ENCODE measurements around the gene ANKRD55.
A peak's percentile ranks its signal among the peaks of the same experiment; 100 is the strongest.
"Not testable (repeated sequence)": the region's sequence is repeated elsewhere in the genome, so short reads cannot be mapped to it uniquely, and the experiment has no call there.

The ANKRD55 gene

DNA sequence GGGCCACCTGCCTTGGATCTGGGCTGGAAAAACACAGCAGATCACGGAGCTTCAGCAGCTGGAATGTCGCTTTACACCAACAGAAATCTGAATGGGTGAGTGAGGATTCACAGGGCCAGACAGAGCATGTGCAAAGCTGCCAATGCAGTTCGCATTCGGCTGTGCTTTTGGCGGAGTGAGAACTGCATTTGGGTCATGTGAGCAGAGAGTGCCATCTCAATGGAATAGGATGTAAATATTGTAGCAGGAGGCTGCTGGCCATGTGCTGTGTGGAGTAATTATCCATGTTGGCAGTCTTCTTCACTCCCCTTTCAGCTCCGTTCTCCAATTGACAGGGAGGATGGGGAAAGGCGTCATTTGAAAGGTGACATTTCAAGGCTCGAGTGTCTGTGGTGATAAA, at the start of gene ANKRD55:
Gene ANKRD55, minus strand, starts transcription at position 101 of the 400 bp plus-strand sequence. CDS start 417 bp downstream, outside the sequence.
- H3K4me1 Mint-ChIP-seq (ENCODE audit: low read depth), result no peaks in the 10 kb centered on the region
- H3K4me3 Mint-ChIP-seq, result no peak within 1 kb of the TSS
- peaks cover 9% of the 10 kb centered on the region for H3K27me3 Mint-ChIP-seq
- no peak within 1 kb of the TSS for H3K27ac Mint-ChIP-seq
- no peaks in the 10 kb centered on the region for H3K36me3 Mint-ChIP-seq (ENCODE audit: low read depth)
- H3K9me3 Mint-ChIP-seq, result no peaks in the 10 kb centered on the region

DNA sequence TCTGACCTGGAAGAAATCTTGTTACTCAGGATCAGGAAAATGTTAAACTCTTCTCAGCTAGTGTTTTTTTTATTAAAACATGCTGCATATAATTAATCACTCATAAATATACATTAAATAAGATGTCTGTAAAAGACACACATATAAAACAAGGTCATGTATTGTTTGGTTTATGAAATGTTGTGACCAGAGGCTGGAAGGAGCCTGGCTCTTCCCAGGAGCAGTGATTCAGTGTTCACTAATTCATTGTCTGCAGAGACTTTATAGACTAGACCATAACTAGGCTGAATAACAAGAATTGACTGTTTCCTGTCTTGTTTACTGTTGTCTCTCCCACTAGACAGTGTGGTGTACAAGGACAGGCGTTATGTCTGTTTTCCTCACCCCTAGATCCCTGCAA, 49.1 kb upstream of the ANKRD55 start:
- Mint-ChIP-seq H3K9me3 (no peaks in the 10 kb centered on the region), H3K36me3 (ENCODE audit: low read depth) (no peaks in the 10 kb centered on the region), H3K27me3 (no peaks in the 10 kb centered on the region), H3K4me1 (ENCODE audit: low read depth) (no peaks in the 10 kb centered on the region), H3K4me3 (no peak overlapping the region), H3K27ac (no peak overlapping the region)

DNA sequence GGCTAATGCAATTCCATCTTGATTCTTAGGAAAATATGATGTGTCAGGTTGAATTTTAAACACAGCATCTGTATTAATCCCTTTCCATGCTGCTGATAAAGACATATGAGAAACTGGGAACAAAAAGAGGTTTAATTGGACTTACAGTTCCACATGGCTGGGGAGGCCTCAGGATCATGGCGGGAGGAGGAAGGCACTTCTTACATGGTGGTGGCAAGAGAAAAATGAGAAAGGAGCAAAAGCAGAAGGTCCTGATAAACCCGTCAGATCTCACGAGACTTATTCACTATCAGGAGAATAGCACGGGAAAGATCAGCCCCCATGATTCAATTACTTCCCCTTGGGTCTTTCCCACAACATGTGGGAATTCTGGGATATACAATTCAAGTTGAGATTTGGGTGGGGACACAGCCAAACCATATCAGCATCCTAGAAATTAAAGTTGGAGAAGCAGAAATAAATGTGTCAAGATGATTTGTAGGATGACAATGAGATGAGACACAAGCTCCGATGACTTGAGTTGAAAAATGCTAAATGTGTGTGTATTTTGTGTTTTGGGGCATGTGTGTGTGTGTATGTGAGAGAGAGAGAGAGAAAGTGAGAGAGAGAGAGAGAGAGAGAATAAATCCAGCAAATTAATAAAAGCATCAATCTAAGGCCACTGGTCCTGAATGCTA, 48.5 kb upstream of the ANKRD55 start:
- H3K4me1 Mint-ChIP-seq (ENCODE audit: low read depth), result no peaks in the 10 kb centered on the region
- no peak overlapping the region for H3K27ac Mint-ChIP-seq
- no peaks in the 10 kb centered on the region for H3K36me3 Mint-ChIP-seq (ENCODE audit: low read depth)
- no peaks in the 10 kb centered on the region for H3K9me3 Mint-ChIP-seq
- no peak overlapping the region for H3K4me3 Mint-ChIP-seq
- no peaks in the 10 kb centered on the region for H3K27me3 Mint-ChIP-seq

DNA sequence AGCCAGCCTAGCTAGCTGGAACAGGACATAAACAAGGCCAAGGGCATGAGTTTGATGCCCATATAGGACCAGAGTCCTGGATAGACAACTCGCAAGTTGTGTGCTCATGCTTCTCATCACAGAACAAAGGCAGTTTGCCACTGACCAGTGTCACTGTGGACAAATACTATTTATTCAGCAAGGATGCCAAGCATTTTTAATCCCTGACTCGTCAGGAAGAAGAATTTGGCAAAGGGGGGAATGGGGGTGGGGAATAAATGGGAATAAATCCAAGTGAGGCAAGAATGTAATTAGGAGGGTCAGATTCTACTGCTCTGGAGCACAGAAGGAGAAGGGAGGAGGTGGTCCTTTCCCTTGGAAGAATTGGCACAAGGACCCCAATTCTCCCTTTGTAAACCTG, 46.8 kb upstream of the ANKRD55 start:
- Mint-ChIP-seq H3K4me1 (ENCODE audit: low read depth) (no peaks in the 10 kb centered on the region), H3K36me3 (ENCODE audit: low read depth) (no peaks in the 10 kb centered on the region), H3K27me3 (no peaks in the 10 kb centered on the region), H3K4me3 (no peak overlapping the region), H3K27ac (no peak overlapping the region), H3K9me3 (no peaks in the 10 kb centered on the region)

DNA sequence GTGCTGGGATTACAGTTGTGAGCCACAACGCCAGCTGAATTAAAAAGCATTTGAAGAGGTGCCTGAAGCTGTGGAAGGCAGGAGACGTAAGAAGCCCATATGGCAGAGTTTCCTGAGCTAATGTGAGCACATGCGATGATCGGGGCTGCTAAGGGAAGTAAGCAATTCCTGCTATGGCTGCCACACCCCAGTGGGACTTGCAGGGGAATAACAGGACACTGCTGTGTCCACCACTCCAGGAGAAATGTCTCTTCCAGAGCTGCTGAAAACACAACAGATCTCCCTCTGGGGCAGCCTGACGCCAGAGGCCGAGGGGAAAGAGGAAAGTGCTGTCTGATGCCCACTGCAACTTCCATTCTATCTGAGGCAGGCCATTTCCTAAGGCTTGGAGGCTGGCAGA, 46.2 kb upstream of the ANKRD55 start:
- H3K27me3 Mint-ChIP-seq, result no peaks in the 10 kb centered on the region
- H3K4me1 Mint-ChIP-seq (ENCODE audit: low read depth), result no peaks in the 10 kb centered on the region
- no peak overlapping the region for H3K4me3 Mint-ChIP-seq
- H3K36me3 Mint-ChIP-seq (ENCODE audit: low read depth), result no peaks in the 10 kb centered on the region
- no peak overlapping the region for H3K27ac Mint-ChIP-seq
- H3K9me3 Mint-ChIP-seq, result no peaks in the 10 kb centered on the region

DNA sequence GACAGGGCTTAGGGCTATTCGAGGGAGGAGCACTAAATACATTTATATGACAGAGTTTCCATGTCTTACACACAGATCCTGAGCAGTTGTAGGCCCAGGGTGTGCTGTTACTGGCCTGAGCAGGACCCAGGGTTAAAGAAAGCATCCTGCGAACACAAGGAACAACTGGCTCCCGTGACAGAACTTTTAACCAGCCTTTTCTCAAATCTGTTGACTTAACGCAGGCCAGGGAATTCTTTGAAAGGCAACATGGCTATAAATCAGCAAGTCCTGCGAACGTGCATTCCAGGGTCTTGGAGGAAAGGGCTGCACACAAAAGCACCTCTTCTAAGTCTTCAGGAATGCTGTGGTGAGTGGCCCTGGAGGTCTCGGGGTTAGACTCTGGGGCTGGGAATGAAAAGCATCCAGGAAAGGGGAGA, 45.2 kb upstream of the ANKRD55 start:
- Mint-ChIP-seq H3K9me3 (no peaks in the 10 kb centered on the region), H3K36me3 (ENCODE audit: low read depth) (no peaks in the 10 kb centered on the region), H3K27me3 (no peaks in the 10 kb centered on the region), H3K4me1 (ENCODE audit: low read depth) (no peaks in the 10 kb centered on the region), H3K27ac (no peak overlapping the region), H3K4me3 (no peak overlapping the region)

DNA sequence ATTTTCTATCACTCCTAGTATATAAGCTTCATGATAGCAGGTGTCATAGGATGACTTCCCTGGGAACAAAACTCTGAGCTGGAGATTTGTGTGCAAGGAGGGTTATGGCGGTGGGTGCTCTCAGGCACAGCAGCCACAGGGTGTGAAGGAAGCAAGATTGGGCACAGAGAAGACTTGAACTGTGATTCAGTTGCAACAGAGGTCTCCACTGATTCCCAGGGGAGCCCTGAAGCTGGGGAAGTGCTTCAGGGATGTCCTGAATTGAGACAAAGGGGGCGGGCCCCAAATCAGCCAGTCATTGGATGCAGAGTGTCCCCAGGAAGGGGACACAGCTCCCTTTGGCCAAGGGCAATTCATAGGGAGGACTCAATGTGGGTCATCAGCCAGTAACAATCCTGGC, 44.4 kb upstream of the ANKRD55 start:
- Mint-ChIP-seq H3K36me3 (ENCODE audit: low read depth) (no peaks in the 10 kb centered on the region), H3K4me3 (no peak overlapping the region), H3K4me1 (ENCODE audit: low read depth) (no peaks in the 10 kb centered on the region), H3K27ac (no peak overlapping the region), H3K9me3 (no peaks in the 10 kb centered on the region), H3K27me3 (no peaks in the 10 kb centered on the region)

DNA sequence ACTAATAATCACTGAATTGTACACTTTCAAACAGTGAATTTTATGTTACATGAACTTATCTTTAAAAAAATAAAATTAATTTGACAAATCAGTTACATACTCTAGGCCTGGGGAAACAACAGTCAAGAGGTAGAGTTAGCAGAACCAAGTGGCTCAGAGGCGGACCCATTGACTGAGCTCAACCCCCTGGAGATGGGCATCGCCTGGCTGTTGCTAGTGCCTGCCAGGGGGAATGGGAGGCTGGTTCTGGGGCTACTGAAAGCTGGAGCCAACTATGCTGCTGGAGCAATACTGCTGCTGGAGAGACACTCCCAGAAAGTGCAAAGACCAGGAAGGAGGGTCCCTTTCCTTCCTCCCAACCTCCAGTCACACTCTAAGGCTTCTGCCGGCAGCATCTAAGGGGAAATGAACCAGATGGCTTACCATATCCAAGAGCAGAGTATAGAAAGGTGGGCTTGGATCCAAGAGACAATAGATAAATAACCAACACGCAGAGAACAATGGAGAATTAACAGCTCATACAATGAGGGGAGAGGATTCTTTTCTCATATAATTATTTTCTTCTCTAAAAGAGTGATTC, 40.3 kb upstream of the ANKRD55 start:
- no peak overlapping the region for H3K4me3 Mint-ChIP-seq
- H3K4me1 Mint-ChIP-seq (ENCODE audit: low read depth), result peaks cover 20% of the 10 kb centered on the region
- no peaks in the 10 kb centered on the region for H3K27me3 Mint-ChIP-seq
- no peak overlapping the region for H3K27ac Mint-ChIP-seq
- H3K36me3 Mint-ChIP-seq (ENCODE audit: low read depth), result no peaks in the 10 kb centered on the region
- H3K9me3 Mint-ChIP-seq, result no peaks in the 10 kb centered on the region

DNA sequence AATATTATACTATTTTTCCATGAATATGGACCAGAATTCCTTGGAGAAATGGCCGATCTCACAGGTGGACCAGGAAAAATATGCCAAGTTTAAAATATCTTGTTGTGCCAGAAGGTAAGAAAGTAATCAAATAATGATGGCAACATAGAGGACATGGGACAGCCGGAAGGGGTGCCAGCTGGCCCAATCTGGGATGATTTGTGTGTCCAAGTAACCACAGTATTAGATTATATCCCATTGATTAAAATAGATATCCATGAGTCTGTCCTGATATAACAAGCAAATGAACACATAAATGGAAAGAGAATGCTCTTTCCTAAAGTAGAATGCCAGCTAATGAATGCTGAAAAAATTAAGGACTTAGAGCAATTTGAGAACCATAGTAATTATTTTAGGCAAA, 39.6 kb upstream of the ANKRD55 start:
- no peak overlapping the region for H3K27ac Mint-ChIP-seq
- peaks cover 20% of the 10 kb centered on the region for H3K4me1 Mint-ChIP-seq (ENCODE audit: low read depth)
- no peaks in the 10 kb centered on the region for H3K9me3 Mint-ChIP-seq
- no peaks in the 10 kb centered on the region for H3K27me3 Mint-ChIP-seq
- no peaks in the 10 kb centered on the region for H3K36me3 Mint-ChIP-seq (ENCODE audit: low read depth)
- H3K4me3 Mint-ChIP-seq, result no peak overlapping the region

DNA sequence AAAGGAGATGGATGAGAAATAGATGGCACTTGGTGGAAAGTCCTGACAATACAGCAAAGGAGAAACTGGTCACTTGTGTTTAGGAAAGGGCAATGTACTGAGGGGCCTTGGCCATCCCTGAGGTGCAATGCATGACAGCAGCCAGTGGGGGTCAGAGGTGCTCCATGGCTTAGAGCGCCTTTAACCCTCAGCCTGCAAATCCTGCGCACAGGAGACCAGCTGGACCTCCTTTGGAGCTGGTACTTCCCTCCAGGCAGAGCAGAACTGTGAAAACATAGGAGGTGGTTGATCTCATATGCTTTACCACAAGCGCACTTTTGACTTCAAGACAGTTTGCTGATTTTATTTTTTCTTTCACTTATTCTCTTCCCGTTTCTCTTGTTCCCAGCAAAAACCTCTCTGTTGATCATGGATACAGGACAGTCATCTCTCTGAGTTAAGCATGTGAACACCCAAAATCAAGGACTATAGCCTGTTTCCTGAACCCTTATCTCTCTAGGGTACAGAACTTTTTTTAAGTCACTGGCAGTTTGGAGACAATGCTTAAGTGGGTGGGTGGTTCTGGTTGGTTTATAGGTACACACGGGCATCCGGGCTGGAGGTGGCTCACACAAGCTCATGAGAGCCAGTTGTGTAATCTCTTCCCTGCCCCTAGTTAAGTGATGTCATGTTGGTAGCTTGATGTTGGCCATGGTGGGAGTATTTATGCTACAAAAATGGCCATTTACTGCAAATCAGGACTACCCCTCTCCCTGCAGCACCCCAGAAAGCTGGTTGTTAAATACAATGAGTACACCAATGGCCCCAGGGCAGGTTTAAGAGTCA, 37.6 kb upstream of the ANKRD55 start:
- no peaks in the 10 kb centered on the region for H3K36me3 Mint-ChIP-seq (ENCODE audit: low read depth)
- H3K27ac Mint-ChIP-seq, result peak overlapping the region; percentile 67
- H3K27me3 Mint-ChIP-seq, result peaks cover 7% of the 10 kb centered on the region
- peaks cover 20% of the 10 kb centered on the region for H3K4me1 Mint-ChIP-seq (ENCODE audit: low read depth)
- H3K4me3 Mint-ChIP-seq, result no peak overlapping the region
- no peaks in the 10 kb centered on the region for H3K9me3 Mint-ChIP-seq

DNA sequence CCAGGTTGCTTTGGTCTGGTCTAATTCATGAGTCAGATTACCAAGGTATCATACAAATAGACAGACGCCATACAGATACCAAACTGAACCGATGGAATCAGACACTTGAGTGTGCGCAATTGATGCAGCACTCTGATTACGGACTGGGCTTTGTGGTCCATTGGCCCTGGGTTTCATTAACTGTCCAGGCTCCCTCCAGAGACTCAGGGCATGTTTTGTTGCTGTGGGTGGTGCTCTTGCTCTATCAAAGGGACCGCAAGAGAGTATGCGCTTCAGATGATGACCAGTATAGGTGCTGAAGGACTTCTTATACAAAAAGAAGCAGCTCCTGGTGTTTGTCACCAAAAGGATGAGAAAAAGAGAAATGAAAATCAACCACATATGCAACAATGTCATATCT, 36.9 kb upstream of the ANKRD55 start:
- H3K27ac Mint-ChIP-seq, result peak overlapping the region; percentile 13

DNA sequence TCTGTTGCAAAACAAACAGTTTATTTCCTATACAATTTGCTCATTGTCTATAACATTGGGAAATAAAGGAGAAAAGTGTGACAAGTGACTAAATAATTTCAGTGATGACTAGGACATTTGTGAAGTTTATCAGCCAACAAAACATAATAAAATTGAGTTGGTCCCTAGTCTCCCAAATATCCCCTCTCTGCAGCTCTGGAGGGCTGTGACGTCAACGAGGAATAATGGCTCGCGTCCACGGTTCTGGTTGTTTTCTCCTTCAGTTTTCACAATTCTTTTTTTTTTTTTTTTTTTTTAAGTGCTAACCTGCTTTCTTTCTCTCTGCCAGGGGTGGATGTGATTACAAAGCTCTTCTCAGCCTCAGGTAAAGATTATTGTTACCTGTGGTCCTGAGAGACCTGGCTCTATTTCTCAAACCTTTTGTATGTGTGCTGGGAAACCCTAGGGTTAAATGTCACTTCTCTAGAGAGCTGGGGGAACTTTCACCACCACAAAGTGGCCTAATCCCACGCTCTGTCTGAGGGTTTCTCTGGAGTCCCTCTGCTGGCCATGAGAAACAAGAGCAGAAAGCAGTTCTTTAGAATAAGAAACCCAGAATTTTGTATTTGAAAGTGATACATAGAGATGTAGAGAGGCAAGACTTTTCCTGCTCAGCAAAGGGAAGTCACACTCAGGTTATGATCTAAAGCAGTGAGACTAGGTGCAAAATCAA, 36.2 kb upstream of the ANKRD55 start:
- H3K4me1 Mint-ChIP-seq (ENCODE audit: low read depth), result peaks cover 20% of the 10 kb centered on the region
- H3K36me3 Mint-ChIP-seq (ENCODE audit: low read depth), result no peaks in the 10 kb centered on the region
- no peak overlapping the region for H3K4me3 Mint-ChIP-seq
- peaks cover 7% of the 10 kb centered on the region for H3K27me3 Mint-ChIP-seq
- H3K27ac Mint-ChIP-seq, result no peak overlapping the region
- H3K9me3 Mint-ChIP-seq, result no peaks in the 10 kb centered on the region

More for the DNA sequence above, 36.9 kb upstream of the ANKRD55 start:
- Mint-ChIP-seq H3K9me3 (no peaks in the 10 kb centered on the region), H3K4me3 (no peak overlapping the region), H3K4me1 (ENCODE audit: low read depth) (peaks cover 20% of the 10 kb centered on the region), H3K27me3 (peaks cover 7% of the 10 kb centered on the region), H3K36me3 (ENCODE audit: low read depth) (no peaks in the 10 kb centered on the region)

DNA sequence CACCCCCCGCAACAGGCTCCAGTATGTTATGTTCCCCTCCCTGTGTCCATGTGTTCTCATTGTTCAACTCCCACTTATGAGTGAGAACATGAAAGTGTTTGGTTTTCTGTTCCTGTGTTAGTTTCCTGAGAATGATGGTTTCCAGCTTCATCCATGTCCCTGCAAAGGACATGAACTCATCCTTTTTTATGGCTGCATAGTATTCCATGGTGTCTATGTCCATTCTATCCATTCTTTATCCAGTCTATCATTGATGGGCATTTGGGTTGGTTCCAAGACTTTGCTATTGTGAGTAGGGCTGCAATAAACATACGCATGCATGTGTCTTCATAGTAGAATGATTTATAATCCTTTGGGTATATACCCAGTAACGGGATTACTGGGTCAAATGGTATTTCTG, 35.6 kb upstream of the ANKRD55 start:
- H3K4me1 Mint-ChIP-seq (ENCODE audit: low read depth), result peaks cover 20% of the 10 kb centered on the region
- not testable (repeated sequence) for H3K27ac Mint-ChIP-seq; H3K27me3 Mint-ChIP-seq; H3K9me3 Mint-ChIP-seq; H3K36me3 Mint-ChIP-seq (ENCODE audit: low read depth); H3K4me3 Mint-ChIP-seq

DNA sequence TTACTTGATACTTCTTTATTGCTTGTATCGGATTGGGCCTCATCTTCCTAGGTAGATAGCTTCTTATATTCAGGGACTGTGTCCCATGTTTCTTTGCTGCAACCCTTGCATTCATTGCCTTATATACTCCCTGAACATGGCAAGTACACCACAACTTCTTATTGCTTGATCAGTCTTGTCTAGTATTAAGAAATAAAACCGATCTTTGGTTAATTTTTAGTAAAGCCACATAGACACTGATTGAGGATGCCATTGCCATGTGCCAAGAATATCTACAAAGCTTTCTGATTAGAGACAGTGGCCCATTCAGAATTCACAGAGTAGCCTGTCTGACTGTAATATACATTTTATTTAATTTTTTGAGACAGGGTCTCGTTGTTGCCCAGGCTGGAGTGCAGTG, 34.7 kb upstream of the ANKRD55 start:
- Mint-ChIP-seq H3K9me3 (no peaks in the 10 kb centered on the region), H3K36me3 (ENCODE audit: low read depth) (no peaks in the 10 kb centered on the region), H3K27me3 (peaks cover 7% of the 10 kb centered on the region), H3K27ac (no peak overlapping the region), H3K4me1 (ENCODE audit: low read depth) (peaks cover 20% of the 10 kb centered on the region), H3K4me3 (no peak overlapping the region)

All from stimulated activated naive CD8-positive, alpha-beta T cell treated with anti-CD3 and anti-CD28 coated beads, Interleukin-15, Interleukin-2, amounts not matched to agents 100 ng/mL and 50 ng/mL, for 24 hours (primary cell).